ENCODE measurements around the gene MEIOB. TPM values are rescaled to one million over a fixed set of nuclear protein-coding genes. Genes with fewer than 3 reads are reported as not detected.

MEIOB gene, protein sequence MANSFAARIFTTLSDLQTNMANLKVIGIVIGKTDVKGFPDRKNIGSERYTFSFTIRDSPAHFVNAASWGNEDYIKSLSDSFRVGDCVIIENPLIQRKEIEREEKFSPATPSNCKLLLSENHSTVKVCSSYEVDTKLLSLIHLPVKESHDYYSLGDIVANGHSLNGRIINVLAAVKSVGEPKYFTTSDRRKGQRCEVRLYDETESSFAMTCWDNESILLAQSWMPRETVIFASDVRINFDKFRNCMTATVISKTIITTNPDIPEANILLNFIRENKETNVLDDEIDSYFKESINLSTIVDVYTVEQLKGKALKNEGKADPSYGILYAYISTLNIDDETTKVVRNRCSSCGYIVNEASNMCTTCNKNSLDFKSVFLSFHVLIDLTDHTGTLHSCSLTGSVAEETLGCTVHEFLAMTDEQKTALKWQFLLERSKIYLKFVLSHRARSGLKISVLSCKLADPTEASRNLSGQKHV
- 0.08 TPM in 1 of 2 replicates, not detected in the other for total RNA-seq

DNA sequence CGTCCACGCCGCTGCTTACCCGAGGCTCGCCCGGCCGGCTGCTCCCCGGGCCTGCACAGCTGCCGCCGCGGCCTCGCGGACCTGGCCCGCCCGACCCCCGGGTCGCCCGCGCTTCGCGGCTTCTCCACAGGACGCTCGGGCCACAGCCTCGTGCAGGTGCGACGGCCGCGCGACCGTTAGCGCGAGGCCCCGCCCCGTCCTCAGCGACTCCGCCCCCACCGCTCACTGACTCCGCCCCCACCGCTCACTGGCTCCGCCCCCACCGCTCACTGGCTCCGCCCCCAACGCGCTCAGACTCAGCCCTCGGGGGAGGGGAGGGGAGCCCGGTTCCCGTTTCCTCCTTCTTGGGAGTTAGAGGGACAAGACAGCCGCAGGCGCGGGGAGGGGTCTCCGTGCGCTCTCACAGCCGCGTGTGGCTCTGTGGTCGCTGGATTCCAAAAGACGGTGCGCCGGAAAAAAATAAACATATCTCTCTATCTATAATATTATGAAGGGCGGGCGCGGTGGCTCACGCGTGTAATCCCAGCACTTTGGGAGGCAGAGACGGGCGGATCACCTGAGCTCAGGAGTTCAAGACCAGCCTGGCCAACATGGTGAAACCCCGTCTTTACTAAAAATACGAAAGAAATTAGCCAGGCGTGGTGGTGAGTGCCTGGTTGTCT, at the start of gene MEIOB:
Gene MEIOB (minus strand): TSS at position 191 of the 662 bp plus-strand sequence. CDS start 3,989 bp downstream, outside the sequence.

DNA sequence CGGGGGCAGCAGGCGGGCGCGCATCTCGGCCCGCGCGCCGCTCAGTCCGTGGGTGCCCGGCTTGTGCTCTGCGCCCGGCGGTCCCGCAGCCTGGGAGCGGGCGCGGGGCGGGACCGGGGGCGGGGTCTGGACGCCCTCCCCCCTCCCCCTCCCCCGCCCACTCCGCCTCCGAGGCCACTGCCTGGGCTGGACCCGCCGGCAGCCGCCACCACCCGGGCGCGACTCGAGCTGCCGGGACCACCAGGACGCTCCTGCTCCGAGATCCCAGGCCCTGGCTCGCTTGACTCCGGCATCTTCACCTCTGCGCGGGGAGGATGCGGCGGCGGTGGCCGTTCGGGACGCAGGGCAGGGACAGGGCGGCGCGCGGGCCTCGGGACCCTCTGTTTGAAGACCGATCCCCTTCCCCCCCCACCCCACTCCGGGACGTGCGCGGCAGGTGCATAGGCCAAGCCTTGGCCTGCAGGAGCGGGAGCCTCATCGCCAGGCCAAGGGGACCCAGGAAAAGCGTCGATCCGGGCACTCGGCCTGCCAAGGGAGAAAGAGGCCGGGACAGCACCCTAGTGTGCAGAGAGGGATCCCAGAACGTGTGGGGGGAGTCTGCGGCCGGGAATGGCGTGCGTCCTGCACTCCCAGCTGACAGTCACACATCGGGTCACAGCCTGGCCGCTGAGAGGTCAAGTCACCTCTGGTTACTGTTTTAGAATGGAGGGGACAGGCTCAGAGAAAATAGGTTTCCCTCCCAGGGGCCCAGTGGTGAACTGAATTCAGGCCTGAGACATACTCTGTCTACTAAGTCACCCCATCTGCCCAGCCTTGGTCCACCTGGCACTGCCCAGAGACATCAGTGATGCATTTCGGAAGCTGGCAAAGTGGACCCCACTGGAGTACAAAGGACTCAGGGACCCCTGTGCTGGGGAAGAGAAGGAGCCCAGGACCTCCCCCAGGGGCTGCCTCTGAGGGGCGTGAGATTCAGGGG, 46.7 kb upstream of the MEIOB start, which contains the start of gene HS3ST6:
Gene HS3ST6 (minus strand): TSS at position 65 of the 976 bp plus-strand sequence. CDS start 92 bp downstream, outside the sequence.

DNA sequence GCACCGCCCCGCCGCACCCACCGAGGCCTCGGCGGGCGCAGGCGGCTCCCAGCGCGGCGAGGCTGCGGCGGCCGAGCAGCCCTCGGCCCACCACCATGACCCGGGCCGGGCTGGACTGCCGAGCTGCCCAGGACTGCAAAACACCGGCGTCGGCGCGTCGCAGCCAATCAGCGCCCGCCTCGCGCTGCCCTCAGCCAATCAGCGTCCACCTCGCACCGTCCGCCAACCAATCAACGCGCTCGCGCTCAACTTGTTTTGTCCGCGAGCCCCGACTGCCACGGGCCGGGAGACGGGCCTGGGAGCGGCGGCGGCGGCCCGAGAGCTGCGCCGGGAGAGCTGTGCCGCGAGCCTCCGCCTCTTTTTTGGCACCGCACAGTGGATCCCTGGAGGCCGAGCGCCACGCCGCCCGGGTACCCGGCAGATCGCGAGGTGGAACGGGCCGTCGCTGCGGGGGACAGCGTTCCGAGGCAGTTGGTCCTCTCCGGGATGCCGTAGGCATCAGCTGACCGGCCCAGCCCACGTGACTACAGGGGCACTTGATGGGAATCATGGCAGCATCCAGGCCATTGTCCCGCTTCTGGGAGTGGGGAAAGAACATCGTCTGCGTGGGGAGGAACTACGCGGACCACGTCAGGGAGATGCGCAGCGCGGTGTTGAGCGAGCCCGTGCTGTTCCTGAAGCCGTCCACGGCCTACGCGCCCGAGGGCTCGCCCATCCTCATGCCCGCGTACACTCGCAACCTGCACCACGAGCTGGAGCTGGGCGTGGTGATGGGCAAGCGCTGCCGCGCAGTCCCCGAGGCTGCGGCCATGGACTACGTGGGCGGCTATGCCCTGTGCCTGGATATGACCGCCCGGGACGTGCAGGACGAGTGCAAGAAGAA, 45.0 kb downstream of the MEIOB start, which contains the start of the genes FAHD1 and HAGH:
Gene FAHD1 (plus strand): TSS at position 516 of the 883 bp plus-strand sequence. CDS start 33 bp downstream, at position 549.
Gene HAGH (minus strand): TSS at position 135 of the 883 bp plus-strand sequence. CDS start 38 bp downstream, at position 97.

DNA sequence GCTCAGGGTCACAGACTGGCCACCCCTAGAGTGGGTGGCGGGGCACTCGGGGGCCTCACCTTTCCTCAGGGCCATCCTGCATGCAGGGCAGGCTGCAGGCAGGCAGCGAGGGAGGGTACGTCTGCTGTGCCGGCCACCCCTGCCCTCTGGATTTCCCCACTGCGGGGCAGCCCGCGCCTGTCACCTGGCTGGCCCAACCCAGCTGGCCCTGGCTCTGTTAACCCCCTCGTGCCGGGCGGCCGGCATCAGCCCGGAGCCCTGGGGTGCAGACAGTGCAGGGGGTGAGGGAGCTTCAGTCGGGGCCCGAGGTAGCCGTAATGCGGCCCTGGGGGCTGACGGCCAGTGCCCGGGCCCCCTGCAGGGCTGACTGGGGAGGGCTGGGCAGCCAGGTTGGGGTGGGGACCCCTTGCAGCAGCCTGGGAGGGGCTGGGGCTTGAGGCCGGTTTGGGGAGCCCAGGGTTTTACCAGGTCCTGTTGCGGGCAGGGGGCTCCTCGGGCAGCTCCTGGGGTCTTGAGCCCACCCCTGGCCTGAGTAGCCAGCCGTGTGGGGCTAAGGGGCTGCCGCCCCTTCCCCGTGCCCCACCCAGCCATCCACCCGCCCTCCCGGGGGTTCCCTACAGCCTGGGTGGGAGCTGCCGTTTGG, 78.3 kb downstream of the MEIOB start, which contains the start of gene IGFALS:
Gene IGFALS (minus strand): TSS at position 128 of the 643 bp plus-strand sequence. CDS start 53 bp downstream, at position 75.

Other genes starting within 250 kb of the MEIOB start
- gene JPT2, start 193.9 kb downstream of the MEIOB start, total RNA-seq, result 68.1 and 84.7 TPM in 2 replicates
- 7.4 and 28.2 TPM in 2 replicates for gene MAPK8IP3, start 166.0 kb downstream of the MEIOB start, total RNA-seq
- gene NME3, start 100.6 kb downstream of the MEIOB start, total RNA-seq, result 53.2 and 65.0 TPM in 2 replicates
- 2.6 and 3.3 TPM in 2 replicates for gene EME2, start 99.4 kb downstream of the MEIOB start, total RNA-seq
- 136 and 217 TPM in 2 replicates for gene MRPS34, start 99.0 kb downstream of the MEIOB start, total RNA-seq
- gene SPSB3, start 89.6 kb downstream of the MEIOB start, total RNA-seq, result 29.6 and 50.4 TPM in 2 replicates
- gene NUBP2, start 89.2 kb downstream of the MEIOB start, total RNA-seq, result 95.2 and 178 TPM in 2 replicates
- not detected in 2 replicates for gene IGFALS, start 78.5 kb downstream of the MEIOB start, total RNA-seq
- gene HAGH, start 45.3 kb downstream of the MEIOB start, total RNA-seq, result 59.8 and 73.5 TPM in 2 replicates
- gene FAHD1, start 45.0 kb downstream of the MEIOB start, total RNA-seq, result 32.2 and 34.9 TPM in 2 replicates
- not detected in 2 replicates for gene HS3ST6, start 46.3 kb upstream of the MEIOB start, total RNA-seq
- gene MSRB1, start 71.0 kb upstream of the MEIOB start, total RNA-seq, result 6.3 and 6.4 TPM in 2 replicates
- gene RPL3L, start 82.5 kb upstream of the MEIOB start, total RNA-seq, result 0.55 TPM in 1 of 2 replicates, not detected in the other
- 168 and 283 TPM in 2 replicates for gene NDUFB10, start 87.4 kb upstream of the MEIOB start, total RNA-seq
- gene RPS2, start 92.7 kb upstream of the MEIOB start, total RNA-seq, result 4,608 and 4,861 TPM in 2 replicates
- 0.16 TPM in 1 of 2 replicates, not detected in the other for gene RNF151, start 94.7 kb upstream of the MEIOB start, total RNA-seq
- gene TBL3, start 99.9 kb upstream of the MEIOB start, total RNA-seq, result 85.0 and 114 TPM in 2 replicates
- 1.2 and 2.1 TPM in 2 replicates for gene NOXO1, start 109.3 kb upstream of the MEIOB start, total RNA-seq
- gene GFER, start 112.0 kb upstream of the MEIOB start, total RNA-seq, result 21.3 and 23.3 TPM in 2 replicates
- 0.68 and 5.4 TPM in 2 replicates for gene SYNGR3, start 117.8 kb upstream of the MEIOB start, total RNA-seq
- 62.8 and 87.5 TPM in 2 replicates for gene ZNF598, start 137.7 kb upstream of the MEIOB start, total RNA-seq
- gene NPW, start 147.6 kb upstream of the MEIOB start, total RNA-seq, result 0.68 TPM in 1 of 2 replicates, not detected in the other
- gene NHERF2, start 154.7 kb upstream of the MEIOB start, total RNA-seq, result 7.6 and 7.9 TPM in 2 replicates
- gene NTHL1, start 175.7 kb upstream of the MEIOB start, total RNA-seq, result 23.2 and 40.5 TPM in 2 replicates
- 22.3 and 23.4 TPM in 2 replicates for gene TSC2, start 175.8 kb upstream of the MEIOB start, total RNA-seq